ENCODE results near the gene AMMECR1L.
"Not testable (repeated sequence)": the region's sequence is repeated elsewhere in the genome, so short reads cannot be mapped to it uniquely, and the experiment has no call there.

The AMMECR1L gene

GRCh38 chr2:127885780-127886592 is at the start of gene AMMECR1L:
AMMECR1L (minus strand) TSS chr2:127885956; CDS start chr2:127874234, 11,722 bp downstream.
- peak; percentile 61 for DNase-seq (ENCODE audit: low read depth)

DNA sequence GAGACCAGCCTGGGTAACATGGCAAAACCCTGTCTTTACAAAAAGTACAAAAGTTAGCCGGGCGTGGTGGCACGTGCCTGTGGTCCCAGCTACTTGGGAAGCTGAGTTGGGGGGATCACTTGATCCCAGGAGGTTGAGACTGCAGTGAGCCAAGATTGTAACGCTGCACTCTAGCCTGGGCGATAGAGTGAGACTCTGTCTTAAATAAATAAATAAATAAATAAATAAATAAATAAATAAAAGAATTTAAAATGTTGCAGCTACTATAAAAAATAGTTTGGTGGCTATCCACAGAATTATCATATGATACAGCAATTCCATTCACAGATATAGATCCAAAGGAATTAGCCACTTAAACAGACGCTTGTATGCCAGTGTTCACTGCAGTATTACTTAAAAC is 49.6 kb upstream of the AMMECR1L start:
- no peak for DNase-seq (ENCODE audit: low read depth)

- DNase-seq (ENCODE audit: low read depth): no peak
These were observed 46.6 kb upstream of the AMMECR1L start for GRCh38 chr2:127932199-127932876.

- no peak for DNase-seq (ENCODE audit: low read depth)
These were observed 43.7 kb upstream of the AMMECR1L start for GRCh38 chr2:127929449-127929848.

DNA sequence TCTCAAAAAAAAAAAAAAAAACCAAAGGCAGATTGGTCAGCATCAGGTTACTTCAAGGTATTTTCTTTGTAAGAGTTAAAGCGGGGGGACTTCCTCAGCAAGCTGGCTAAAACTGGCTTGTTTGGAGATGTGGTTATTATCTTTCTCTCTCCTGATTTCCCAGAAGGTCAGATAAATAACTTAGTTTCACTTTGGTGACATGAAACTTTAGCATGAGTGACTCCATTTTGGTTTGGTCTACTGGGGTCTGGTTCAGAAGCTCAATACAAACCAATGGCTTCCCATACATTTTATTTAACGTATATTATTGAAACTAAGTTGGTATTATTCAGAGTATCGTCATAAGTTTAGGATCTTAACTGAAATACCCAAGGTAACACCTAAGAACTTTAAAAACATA is 41.6 kb upstream of the AMMECR1L start:
- no peak for DNase-seq (ENCODE audit: low read depth)

GRCh38 chr2:127917916-127918315 is 32.2 kb upstream of the AMMECR1L start:
- no peak for DNase-seq (ENCODE audit: low read depth)

- no peak for DNase-seq (ENCODE audit: low read depth)
These were observed 28.2 kb upstream of the AMMECR1L start for GRCh38 chr2:127913808-127914457.

DNA sequence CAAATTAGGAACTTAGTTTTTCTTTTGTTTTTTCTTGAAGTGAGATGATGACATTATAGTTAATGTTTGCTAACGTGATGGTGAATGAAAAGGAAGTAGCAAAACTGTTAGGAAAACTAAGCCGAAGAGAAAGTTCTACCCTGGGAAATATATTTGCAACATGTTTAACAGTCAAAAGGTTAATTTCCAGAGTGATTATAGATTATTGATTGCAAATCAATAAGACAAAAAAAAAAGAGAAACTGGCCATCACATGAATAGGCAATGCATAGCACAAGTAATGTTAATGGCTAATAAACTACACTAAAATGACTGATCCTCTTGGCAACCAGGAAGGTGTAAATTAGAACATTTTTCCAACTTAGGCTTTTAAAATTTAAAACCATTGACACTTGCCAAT is 26.0 kb upstream of the AMMECR1L start:
- no peak for DNase-seq (ENCODE audit: low read depth)

DNA sequence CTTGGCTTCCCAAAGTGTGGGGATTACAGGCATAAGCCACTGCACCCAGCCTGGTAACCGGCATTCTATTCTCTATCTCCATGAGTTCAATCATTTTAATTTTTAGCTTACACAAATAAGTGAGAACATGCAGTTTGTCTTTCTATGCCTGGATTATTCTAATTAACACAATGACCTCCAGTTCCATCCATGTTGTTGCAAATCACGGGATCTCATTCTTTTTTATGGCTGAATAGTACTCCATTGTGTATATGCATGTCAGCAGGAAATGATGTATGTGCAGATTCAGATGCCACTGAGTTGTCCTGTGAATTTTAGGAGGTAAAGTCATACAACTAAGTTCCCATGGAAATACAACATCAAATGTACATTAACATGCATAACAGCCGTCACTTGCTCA is 24.7 kb upstream of the AMMECR1L start:
- DNase-seq (ENCODE audit: low read depth): no peak

- no peak for DNase-seq (ENCODE audit: low read depth)
These were observed 23.3 kb upstream of the AMMECR1L start for GRCh38 chr2:127909019-127909418.

DNA sequence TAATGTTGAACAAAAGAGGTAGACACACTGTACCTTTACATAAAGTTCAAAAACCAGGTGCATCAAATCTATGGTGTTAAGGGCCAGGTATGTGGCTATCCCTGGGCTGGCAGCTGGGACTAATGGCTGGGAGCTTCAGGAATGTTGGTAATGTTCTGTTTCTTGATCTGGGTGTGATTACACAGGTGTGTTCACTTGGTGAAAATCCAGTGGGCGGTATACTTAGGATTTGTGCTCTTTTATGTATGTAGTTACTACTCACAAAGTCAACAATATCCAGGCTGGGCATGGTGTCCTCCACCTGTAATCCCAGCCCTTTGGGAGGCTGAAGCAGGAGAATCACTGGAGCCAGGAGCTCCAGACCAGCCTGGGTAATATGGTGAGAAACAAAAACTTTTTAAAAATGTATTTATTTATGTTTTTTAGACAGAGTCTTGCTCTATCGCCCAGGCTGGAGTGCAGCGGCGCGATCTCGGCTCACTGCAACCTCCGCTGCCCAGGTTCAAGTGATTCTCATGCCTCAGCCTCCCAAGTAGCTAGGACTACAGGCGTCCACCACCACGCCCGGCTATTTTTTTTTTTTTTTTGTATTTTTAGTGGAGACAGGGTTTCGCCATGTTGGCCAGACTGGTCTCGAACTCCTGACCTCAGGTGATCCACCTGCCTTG is 22.1 kb upstream of the AMMECR1L start:
- not testable (repeated sequence) for DNase-seq (ENCODE audit: low read depth)

DNA sequence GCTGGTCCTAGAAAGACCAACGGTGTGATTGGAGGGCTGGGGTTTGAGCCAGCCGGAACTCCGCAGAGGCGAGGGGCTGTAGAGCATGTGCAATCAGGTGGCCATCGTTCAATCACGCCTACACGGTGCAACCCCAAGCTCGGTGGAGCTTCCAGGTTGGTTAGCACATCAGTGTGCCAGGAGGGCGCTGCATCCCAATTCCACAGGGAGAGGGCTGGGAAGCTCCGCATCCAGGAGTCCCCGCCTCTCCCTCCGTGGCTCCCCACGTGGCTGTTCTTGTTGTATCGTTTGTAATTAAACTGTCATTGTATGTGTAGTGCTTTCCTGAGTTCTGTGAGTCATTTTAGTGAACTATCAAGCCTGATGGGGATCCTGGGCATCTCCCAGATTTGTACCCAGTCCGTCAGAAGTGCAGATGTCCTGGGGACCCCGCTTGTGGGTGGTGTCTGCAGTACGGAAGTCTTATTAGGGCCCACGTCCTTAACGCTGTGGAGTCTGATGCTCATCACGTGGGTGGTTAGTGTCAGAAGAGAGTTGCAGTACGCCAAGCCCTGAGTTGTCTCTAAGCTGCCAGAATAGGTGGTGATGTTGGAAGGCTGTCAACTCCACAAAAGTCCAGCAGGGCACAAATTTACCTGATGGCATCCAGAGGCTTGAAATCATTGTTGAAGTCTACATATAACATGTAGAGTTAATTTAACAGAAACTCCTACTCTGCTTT is 20.6 kb upstream of the AMMECR1L start:
- DNase-seq (ENCODE audit: low read depth): no peak

DNA sequence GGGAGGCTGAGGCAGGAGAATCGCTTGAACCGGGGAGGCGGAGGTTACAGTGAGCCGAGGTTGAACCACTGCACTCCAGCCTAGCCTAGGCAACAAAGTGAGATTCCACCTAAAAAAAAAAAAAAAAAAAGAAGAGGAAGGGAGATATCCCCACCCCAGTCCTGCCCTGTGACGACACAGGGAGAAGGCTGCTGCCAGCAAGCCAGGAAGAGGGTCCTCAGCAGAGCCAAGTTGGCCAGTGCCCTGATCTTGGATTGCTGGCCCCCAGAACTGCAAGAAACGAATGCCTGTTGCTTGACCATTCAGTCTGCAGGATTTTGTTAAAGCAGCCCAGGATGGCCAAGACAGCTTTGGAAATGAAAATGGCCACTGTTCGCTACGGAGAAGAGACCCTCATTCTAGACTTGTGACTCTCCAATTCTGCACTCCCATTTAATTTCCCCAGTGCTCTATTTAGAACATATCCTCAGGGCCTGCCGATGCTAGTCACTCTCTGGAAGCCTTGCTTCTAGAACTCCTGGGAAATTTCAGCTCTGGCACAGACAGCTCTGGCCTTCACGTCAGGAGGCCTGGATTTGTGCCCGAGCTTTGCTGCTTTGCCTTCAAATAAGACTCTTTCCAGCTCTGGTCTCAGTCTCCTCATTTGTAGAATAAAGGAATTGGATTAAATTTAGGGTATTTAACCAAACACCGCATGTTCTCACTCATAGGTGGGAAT is 15.7 kb upstream of the AMMECR1L start:
- DNase-seq (ENCODE audit: low read depth): no peak

DNA sequence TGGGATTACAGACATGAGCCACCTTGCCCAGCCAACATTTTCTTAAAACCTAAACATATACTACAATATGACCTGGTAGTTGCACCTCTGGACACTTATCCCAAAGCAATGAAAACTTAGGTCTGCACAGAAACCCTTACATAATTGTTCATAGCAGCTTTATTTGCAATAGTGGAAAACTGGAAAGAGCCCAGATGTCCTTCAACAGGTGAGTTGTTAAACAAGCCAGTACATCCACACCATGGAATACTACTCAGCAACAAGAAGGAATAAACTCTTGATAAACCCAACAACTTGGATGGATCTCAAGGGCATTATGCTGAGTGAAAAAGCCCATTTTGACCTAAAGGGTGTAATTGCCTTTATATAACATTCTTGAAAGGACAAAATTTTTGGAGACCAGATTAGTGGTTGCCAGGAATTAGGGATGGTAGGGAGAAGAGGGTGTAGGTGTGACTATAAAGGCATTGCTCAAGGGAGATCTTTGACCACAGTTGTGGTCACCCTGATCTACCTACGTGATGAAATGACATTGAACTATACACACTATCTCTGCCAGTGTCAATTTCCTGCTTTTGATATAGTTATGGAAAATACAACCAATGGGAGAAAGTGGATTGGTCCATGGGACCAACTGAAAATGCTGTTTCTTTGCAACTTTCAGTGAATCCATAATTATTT is 11.9 kb upstream of the AMMECR1L start:
- DNase-seq (ENCODE audit: low read depth): no peak

- DNase-seq (ENCODE audit: low read depth): no peak
These were observed 7.7 kb upstream of the AMMECR1L start for GRCh38 chr2:127893494-127893893.

- no peak for DNase-seq (ENCODE audit: low read depth)
These were observed 7.3 kb upstream of the AMMECR1L start for GRCh38 chr2:127893033-127893432.

- no peak for DNase-seq (ENCODE audit: low read depth)
These were observed 6.1 kb upstream of the AMMECR1L start for GRCh38 chr2:127891811-127892210.

- not testable (repeated sequence) for DNase-seq (ENCODE audit: low read depth)
These were observed 5.0 kb upstream of the AMMECR1L start for GRCh38 chr2:127890756-127891155.

- no peak for DNase-seq (ENCODE audit: low read depth)
These were observed 3.0 kb upstream of the AMMECR1L start for GRCh38 chr2:127888772-127889171.

GRCh38 chr2:127887776-127888130 is 2.0 kb upstream of the AMMECR1L start:
- no peak for DNase-seq (ENCODE audit: low read depth)
